D721Med (cell line): ENCODE data around the gene ZMIZ1.

Experiments
- DNase-seq: peaks from one replicate; pipeline ENCODE4 v3.0.0; 2011; ENCODE audit warnings: low spot score; ENCODE audit not compliant: insufficient read length
- FAIRE-seq: peaks from 2 replicates; lab custom pipeline; 2011; peaks lifted over from hg19 to GRCh38; lab: Jason Lieb, UNC
- TF ChIP-seq, protein P1 (sequence below): IDR thresholded peaks from 2 replicates; pipeline ENCODE4 v1.5.1; 2012; ENCODE audit warnings: mild to moderate bottlenecking, control low read depth; ENCODE audit not compliant: insufficient read depth; ENCODE audit errors: missing control alignments

The ZMIZ1 gene

DNA sequence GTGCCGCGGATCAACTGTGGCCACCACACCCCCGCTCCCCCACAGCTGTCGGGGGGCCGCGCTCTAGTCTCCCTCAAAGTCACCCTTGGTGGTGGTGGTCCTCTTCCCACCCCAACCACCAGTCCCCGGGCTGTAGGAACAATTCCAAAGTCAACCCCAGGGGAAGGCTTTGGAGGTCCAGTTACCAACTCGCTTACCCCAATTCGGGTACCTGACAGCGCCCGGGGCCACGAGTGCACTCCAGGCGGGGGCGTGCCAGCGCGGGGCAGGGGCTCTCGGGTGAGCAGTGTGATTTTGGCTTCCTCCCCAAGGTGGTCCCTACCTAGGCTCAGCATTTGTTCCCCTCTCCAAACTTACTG is 584 bp upstream of the ZMIZ1 start:
- FAIRE-seq, result no peak
- no peak for DNase-seq
- TF ChIP-seq, protein P1, sequence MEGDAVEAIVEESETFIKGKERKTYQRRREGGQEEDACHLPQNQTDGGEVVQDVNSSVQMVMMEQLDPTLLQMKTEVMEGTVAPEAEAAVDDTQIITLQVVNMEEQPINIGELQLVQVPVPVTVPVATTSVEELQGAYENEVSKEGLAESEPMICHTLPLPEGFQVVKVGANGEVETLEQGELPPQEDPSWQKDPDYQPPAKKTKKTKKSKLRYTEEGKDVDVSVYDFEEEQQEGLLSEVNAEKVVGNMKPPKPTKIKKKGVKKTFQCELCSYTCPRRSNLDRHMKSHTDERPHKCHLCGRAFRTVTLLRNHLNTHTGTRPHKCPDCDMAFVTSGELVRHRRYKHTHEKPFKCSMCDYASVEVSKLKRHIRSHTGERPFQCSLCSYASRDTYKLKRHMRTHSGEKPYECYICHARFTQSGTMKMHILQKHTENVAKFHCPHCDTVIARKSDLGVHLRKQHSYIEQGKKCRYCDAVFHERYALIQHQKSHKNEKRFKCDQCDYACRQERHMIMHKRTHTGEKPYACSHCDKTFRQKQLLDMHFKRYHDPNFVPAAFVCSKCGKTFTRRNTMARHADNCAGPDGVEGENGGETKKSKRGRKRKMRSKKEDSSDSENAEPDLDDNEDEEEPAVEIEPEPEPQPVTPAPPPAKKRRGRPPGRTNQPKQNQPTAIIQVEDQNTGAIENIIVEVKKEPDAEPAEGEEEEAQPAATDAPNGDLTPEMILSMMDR, result no peak

DNA sequence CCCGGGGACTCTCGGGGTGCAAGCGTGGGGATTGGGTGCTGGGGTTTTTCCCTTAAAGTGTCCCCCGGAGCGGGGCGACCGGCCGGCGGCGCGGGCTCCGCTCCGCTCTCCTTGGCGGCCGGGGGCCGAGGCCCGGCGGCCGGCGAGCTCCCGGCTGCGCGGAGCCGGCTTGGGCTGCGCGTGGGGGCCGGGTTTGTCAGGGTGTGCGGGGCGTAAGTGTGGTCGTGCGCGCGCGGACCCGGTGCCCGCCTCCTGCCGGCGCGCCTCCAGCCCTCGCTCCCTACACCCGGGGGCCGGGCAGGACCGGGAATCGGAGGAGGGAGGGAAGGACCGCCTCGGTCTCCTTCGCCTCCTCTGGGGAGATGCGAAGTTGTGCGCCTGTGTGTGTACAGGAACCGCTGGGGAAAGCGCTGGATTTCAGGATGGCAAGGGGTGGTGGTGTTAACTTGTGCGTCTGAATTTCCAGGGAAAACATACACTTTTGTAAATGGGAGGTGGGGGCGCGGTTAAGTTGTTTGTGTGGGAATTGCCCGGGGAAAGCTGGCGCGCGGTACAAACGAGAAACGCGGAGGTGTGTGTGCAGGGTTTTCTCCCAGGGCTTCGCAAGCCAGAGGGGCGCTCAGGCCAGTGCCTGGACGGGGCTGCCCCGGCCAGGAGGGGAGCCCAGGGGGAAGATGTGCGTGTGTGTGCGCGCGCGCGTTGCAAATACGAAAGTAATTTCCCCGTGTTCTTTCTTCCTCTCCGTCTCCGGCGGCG is 737 bp downstream of the ZMIZ1 start:
- TF ChIP-seq, protein P1, result no peak
- DNase-seq (no peak), FAIRE-seq (no peak)

DNA sequence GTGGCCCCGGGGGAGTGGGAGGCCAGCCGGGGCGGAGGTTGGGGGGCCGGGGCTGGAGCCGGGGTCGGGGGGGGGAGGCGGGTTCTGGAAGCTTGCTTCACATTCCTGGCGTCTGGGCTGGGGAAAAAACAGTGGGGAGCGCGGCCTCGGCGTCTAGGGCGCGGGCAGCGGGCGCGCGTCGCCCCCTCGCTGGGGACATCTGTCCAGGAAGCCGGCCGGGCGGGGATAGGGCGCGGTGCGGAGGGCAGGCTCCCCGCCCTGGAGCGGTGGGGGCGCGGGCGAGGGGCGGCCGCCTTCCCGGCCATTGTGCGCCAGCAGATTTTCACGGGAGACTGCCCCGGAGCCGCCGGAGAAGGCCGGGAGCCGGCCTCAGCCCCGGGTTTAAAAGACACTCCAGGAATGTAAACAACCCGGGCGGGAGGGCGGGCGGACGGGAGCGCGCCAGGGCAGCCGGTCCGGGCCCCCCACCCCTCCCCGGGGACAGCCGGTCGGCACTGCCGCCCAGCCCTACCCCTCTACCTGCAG is 1.4 kb downstream of the ZMIZ1 start:
- TF ChIP-seq, protein P1, result no peak
- no peak for FAIRE-seq
- no peak for DNase-seq

DNA sequence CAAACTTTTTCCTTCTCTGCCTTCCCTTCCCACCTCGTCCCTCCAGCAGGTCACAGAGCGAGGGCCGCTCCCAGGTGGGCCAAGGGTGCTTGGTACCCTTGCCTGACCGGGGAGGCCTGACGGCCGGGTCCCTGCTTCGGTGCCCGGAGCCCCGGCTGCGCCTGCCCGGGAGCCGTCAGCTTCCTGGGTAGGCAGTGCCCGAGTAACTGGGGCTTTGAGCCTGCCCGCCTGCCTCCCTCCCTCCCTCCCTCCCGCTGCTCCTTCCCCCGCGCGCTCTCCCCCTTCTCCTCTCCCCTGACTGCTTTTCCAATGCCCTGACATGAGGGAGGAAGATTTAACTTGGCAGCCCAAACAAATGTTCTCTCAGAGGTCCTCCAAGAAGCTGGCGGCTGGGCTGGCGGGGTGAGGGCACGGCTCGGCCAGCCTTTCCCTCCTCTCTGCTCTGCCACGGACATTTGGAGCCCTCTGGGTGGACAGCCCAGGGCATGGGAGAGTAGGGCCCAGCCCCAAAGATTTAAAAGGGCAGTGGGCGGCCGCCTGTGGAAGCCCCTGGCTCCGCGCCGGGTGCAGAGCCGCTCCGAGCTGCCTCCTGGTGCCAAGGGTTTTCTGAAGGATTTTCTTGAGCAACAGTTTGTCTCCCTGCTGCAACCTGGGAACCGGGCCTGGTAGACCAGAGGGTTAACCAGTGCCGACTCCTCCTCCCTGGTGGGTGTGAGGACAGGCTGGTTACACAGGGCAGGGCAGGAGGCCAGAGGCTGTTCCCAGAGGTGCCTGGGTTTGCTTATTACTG is 2.0 kb downstream of the ZMIZ1 start:
- FAIRE-seq, result no peak
- no peak for DNase-seq
- TF ChIP-seq, protein P1, result no peak

DNA sequence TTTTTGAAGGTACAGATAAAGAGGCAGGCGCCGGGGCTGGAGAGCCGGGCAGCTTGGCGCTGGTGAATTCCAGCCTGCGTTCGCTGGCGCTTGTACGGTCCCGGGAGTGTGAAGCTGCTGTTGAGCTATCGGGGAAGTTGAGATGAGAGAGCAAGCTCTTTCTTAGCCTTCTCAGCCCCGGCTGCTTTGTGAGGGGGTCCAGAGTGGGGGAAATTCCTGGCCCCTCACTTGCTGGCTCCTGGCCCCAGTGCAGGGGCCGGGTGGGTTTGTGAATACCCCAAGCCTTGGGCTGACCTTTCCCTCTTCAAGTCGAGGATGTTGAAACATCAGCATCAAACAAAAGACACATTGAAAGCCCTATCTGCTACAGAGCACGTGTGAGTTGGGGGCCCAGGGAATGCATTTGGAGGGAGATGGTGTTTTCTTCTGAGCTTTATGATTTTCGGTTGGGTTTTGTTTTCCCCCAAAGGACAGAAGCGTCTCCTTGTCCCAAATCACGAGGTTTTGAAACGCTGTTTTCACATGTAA is 2.7 kb downstream of the ZMIZ1 start:
- TF ChIP-seq, protein P1, result no peak
- DNase-seq, result no peak
- no peak for FAIRE-seq

DNA sequence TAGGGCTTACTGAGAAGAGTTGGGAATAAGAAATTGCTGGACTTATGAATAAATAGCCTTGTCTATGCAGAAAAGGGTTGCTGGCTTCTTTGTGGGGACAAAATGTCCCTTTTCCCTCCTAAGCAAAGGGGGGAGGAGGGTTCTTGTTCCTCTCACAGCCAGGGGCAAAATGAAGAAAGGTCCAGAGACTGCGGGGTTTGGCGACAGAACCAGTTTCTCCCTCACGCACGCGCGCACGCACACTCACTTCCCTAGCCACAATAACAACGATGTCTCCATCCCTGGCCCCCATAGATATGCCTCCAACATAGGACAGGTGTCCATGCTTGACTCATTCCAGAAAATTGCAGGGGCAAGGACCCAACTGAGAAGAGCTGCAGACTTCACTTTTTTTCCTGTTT is 3.3 kb downstream of the ZMIZ1 start:
- TF ChIP-seq, protein P1, result no peak
- FAIRE-seq (no peak), DNase-seq (no peak)
